ENCODE data around the gene ATP10A.

Gene ATP10A

DNA sequence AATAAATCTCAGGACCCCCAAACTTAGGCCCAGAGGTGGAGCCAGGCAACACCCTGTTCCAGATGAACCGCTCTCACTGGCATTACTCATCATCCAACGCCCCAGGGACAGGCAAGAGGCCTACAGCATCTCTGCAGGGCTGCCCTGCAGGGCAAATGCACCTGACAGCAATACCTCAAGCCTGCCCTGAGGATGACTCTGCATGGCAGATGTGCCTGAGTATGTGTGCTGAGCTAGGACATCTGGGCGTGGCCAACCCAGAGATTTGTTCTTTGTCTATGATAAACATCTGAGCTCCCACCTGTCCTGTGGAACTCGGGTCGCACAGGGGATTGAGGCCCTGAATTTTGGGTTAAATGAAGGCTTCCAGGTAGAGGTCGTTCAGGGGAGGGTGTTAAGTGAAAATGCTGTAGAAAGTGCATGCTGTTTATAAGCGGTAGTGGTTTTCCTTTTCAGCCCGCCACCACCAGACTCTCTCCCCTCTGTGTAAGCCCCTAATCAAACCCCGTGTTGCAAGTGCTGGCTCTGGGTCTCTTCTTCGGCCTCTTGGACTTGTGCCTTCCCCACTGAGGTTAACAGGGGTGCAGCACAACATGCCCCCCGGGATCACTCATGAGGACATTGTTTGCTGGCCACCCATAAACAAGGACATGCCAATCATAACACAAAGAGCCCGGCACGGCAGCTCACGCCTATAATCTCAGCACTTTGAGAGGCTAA, 92.3 kb downstream of the ATP10A start:
- no peak for DNase-seq (ENCODE audit: extremely low read depth, low read depth)
- TF ChIP-seq, protein P1, sequence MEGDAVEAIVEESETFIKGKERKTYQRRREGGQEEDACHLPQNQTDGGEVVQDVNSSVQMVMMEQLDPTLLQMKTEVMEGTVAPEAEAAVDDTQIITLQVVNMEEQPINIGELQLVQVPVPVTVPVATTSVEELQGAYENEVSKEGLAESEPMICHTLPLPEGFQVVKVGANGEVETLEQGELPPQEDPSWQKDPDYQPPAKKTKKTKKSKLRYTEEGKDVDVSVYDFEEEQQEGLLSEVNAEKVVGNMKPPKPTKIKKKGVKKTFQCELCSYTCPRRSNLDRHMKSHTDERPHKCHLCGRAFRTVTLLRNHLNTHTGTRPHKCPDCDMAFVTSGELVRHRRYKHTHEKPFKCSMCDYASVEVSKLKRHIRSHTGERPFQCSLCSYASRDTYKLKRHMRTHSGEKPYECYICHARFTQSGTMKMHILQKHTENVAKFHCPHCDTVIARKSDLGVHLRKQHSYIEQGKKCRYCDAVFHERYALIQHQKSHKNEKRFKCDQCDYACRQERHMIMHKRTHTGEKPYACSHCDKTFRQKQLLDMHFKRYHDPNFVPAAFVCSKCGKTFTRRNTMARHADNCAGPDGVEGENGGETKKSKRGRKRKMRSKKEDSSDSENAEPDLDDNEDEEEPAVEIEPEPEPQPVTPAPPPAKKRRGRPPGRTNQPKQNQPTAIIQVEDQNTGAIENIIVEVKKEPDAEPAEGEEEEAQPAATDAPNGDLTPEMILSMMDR (IDR thresholded peaks at IDR 0.05; ENCODE audit: low read depth, low read length), result no peak

DNA sequence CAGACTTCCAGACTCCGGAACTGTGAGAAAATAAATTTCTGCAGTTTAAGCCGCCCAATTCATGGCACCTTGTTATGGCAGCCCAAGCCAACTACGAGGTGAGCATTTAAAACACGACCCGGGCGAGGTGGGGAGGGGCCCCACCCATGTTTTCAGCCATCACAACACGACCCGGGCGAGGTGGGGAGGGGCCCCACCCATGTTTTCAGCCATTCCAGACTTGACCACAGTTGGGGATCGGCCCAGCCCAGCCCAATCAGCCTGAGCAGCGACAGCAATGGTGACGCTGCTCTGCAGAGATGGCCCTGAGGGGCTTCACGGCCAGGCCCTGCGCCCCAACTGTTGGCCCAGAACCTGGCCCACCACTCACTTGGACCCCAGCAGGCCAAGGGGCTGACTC, 93.1 kb downstream of the ATP10A start:
- no peak for DNase-seq (ENCODE audit: extremely low read depth, low read depth)
- TF ChIP-seq, protein P1 (IDR thresholded peaks at IDR 0.05; ENCODE audit: low read depth, low read length), result no peak

DNA sequence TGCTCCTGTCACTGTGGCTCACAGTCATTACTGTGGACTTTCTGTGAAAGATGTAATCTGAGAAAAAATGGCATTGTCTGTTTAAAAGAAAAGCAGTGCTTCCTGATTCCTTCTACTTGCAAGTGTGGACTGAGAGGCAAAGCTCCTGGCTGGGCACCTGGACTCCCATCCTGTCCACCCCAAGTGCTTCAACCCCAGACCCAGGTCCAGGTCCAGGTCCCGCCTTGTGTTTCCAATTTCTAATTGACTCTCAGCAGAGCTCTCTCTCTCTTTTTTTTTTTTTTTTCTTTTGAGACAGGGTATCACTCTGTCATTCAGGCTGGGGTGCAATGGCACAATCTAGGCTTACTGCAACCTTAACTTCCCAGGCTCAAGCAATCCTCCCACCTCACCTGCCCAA, 94.9 kb downstream of the ATP10A start:
- DNase-seq (ENCODE audit: extremely low read depth, low read depth), result no peak
- TF ChIP-seq, protein P1 (IDR thresholded peaks at IDR 0.05; ENCODE audit: low read depth, low read length), result no peak

GRCh38 chr15:25767356-25768151, 95.6 kb downstream of the ATP10A start:
- DNase-seq (ENCODE audit: extremely low read depth, low read depth), result no peak
- TF ChIP-seq, protein P1 (IDR thresholded peaks at IDR 0.05; ENCODE audit: low read depth, low read length), result no peak

DNA sequence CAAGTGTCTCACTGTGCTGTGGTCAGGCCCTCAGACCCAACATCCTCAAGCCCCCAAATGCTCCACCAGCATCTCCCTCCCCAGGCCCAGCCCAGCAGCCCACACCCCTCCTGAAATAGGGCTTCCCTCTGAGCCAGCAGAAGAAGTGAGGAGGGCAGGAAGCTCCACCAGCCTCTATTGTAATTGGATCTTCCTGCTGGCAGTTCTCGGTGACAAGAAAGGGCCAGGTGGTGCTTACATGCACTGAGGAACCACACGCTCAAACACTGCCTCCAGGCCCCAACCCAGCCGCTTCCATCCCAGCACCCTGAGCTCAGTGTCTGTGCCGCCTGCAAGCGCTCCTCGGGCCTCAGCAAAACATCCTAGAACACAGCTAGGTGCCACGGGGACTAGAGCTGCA, 96.7 kb downstream of the ATP10A start:
- TF ChIP-seq, protein P1 (IDR thresholded peaks at IDR 0.05; ENCODE audit: low read depth, low read length), result no peak
- DNase-seq (ENCODE audit: extremely low read depth, low read depth), result no peak

- no peak for DNase-seq (ENCODE audit: extremely low read depth, low read depth)
- TF ChIP-seq, protein P1 (IDR thresholded peaks at IDR 0.05; ENCODE audit: low read depth, low read length), result no peak
These were observed 98.0 kb downstream of the ATP10A start for GRCh38 chr15:25764980-25765735.
